Peyer's patch (tissue), 4 donors: ENCODE results near the gene USPL1. TPM values are rescaled to one million over a fixed set of nuclear protein-coding genes. Genes with fewer than 3 reads are reported as not detected.

ENCODE experiments used
- DNase-seq, 3 donors: peaks; one replicate each; pipeline ENCODE4 v3.0.0-alpha.2; 2017 to 2019
- H3K27ac ChIP-seq, 4 donors: fragments of 200-600 bp; sonication (generic); one replicate each; pipeline ENCODE4 v1.5.1; 2016 to 2019
- H3K27me3 ChIP-seq, 2 donors: fragments of 200-600 bp; sonication (generic); one replicate each; pipeline ENCODE4 v1.5.1; 2019
- H3K36me3 ChIP-seq, 3 donors: fragments of 200-600 bp; sonication (generic); one replicate each; pipeline ENCODE4 v1.5.1; 2016 to 2019
- H3K4me1 ChIP-seq, 4 donors: fragments of 200-600 bp; sonication (generic); one replicate each; pipeline ENCODE4 v1.5.1; 2016 to 2019
- H3K4me3 ChIP-seq, 4 donors: fragments of 200-600 bp; sonication (generic); 1 replicate in 3 of 4; 2 replicates in 1 of 4; pipeline ENCODE4 v1.5.1; 2016 to 2019; ENCODE audit warnings: mild to moderate bottlenecking in 1 of 4
- H3K9me3 ChIP-seq, 4 donors: fragments of 200-600 bp; sonication (generic); one replicate each; pipeline ENCODE4 v1.5.1; 2016 to 2019; ENCODE audit warnings: mild to moderate bottlenecking in 1 of 4
- POLR2A ChIP-seq, 2 donors: fragments of 450-650 bp; IDR thresholded peaks; one replicate each; pipeline ENCODE4 v1.5.1; 2017; ENCODE audit warnings: antibody characterized with exemption in 2 of 2, mild to moderate bottlenecking in 2 of 2, moderate library complexity in 2 of 2
- total RNA-seq, 4 donors: library from RNA; depleted of rRNA; stranded (reverse); fragments of >200 nt; gene quantifications; one replicate each; pipeline ENCODE4 v1.1.0, GENCODE V29; 2016
- TF ChIP-seq, protein P1 (sequence below), 6 experiments: fragments of 450-650 bp in 4 of 6; fragments of 200-600 bp in 2 of 6; sonication (generic) in 1 of 6; IDR thresholded peaks; one replicate each; pipeline ENCODE4 v1.5.1; 2017 to 2019; ENCODE audit warnings: antibody characterized with exemption in 6 of 6, mild to moderate bottlenecking in 3 of 6, moderate library complexity in 1 of 6

USPL1 gene
- total RNA-seq, 4 donors from 2014 or later, result 18.1 to 42.9 (median 21.7) TPM

DNA sequence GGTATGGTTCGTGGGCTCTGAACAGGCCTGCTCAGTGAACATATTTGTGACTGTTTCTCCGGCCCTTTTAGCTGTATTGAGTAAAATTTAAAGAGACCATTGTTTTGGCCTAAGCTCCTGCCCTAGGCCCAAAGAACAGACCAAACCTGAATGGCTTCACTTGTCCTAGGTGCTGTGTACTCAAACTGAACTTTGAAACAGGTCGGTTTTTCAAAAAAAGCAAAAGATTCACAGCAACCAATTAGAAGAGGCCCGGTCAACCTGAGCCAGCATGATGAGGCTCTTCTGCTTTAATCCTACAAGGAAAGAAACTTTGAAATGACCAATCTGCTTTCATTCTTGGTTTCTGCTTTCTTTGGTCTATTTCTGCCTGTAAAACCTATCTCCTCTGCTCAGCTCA, 50.6 kb downstream of the USPL1 start:
- Histone ChIP-seq H3K36me3 (no peaks in the 10 kb centered on the region), H3K27ac (no peak overlapping the region), H3K9me3 (no peaks in the 10 kb centered on the region), H3K4me1 (peaks cover 0 to 11% (median 7%) of the 10 kb centered on the region in 4 donors), H3K4me3 (no peak overlapping the region), H3K27me3 (no peaks in the 10 kb centered on the region)
- DNase-seq, result no peak
- TF ChIP-seq, protein P1, sequence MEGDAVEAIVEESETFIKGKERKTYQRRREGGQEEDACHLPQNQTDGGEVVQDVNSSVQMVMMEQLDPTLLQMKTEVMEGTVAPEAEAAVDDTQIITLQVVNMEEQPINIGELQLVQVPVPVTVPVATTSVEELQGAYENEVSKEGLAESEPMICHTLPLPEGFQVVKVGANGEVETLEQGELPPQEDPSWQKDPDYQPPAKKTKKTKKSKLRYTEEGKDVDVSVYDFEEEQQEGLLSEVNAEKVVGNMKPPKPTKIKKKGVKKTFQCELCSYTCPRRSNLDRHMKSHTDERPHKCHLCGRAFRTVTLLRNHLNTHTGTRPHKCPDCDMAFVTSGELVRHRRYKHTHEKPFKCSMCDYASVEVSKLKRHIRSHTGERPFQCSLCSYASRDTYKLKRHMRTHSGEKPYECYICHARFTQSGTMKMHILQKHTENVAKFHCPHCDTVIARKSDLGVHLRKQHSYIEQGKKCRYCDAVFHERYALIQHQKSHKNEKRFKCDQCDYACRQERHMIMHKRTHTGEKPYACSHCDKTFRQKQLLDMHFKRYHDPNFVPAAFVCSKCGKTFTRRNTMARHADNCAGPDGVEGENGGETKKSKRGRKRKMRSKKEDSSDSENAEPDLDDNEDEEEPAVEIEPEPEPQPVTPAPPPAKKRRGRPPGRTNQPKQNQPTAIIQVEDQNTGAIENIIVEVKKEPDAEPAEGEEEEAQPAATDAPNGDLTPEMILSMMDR (IDR thresholded peaks at IDR 0.05), result no peak
- no peak for TF ChIP-seq POLR2A (IDR thresholded peaks at IDR 0.05)

GRCh38 chr13:30671271-30671815, 53.6 kb downstream of the USPL1 start:
- no peaks in the 10 kb centered on the region for H3K9me3 ChIP-seq
- no peak overlapping the region for H3K4me3 ChIP-seq
- no peaks in the 10 kb centered on the region for H3K27me3 ChIP-seq
- H3K27ac ChIP-seq, result no peak overlapping the region
- H3K36me3 ChIP-seq, result no peaks in the 10 kb centered on the region
- DNase-seq, result no peak
- no peak for TF ChIP-seq POLR2A (IDR thresholded peaks at IDR 0.05)
- TF ChIP-seq, protein P1 (IDR thresholded peaks at IDR 0.05), result no peak
- peaks cover 0 to 6% (median 0%) of the 10 kb centered on the region in 4 donors for H3K4me1 ChIP-seq

GRCh38 chr13:30673669-30674521, 56.2 kb downstream of the USPL1 start:
- no peaks in the 10 kb centered on the region for H3K36me3 ChIP-seq
- H3K4me3 ChIP-seq, result peak overlapping the region; percentile 41 to 61 (median 54)
- TF ChIP-seq POLR2A (IDR thresholded peaks at IDR 0.05), result no peak
- TF ChIP-seq, protein P1 (IDR thresholded peaks at IDR 0.05), result peak; percentile 56 to 69 (median 66)
- no peaks in the 10 kb centered on the region for H3K9me3 ChIP-seq
- peaks cover 0 to 6% (median 0%) of the 10 kb centered on the region in 4 donors for H3K4me1 ChIP-seq
- peak overlapping the region; percentile 50 to 81 (median 80) for H3K27ac ChIP-seq
- H3K27me3 ChIP-seq, result no peaks in the 10 kb centered on the region
- DNase-seq, result peak; percentile 88 to 96 (median 92)

- Histone ChIP-seq H3K9me3 (no peaks in the 10 kb centered on the region), H3K4me1 (peaks cover 0 to 6% (median 0%) of the 10 kb centered on the region in 4 donors), H3K4me3 (no peak overlapping the region), H3K36me3 (no peaks in the 10 kb centered on the region), H3K27ac (no peak overlapping the region), H3K27me3 (no peaks in the 10 kb centered on the region)
- DNase-seq, result no peak
- TF ChIP-seq, protein P1 (IDR thresholded peaks at IDR 0.05), result no peak
- TF ChIP-seq POLR2A (IDR thresholded peaks at IDR 0.05), result no peak
These were observed 58.0 kb downstream of the USPL1 start for GRCh38 chr13:30675717-30676116.

- Histone ChIP-seq H3K27me3 (no peaks in the 10 kb centered on the region), H3K9me3 (no peaks in the 10 kb centered on the region), H3K27ac (no peak overlapping the region), H3K4me1 (peaks cover 0 to 6% (median 0%) of the 10 kb centered on the region in 4 donors), H3K36me3 (no peaks in the 10 kb centered on the region), H3K4me3 (no peak overlapping the region)
- TF ChIP-seq POLR2A (IDR thresholded peaks at IDR 0.05), result no peak
- TF ChIP-seq, protein P1 (IDR thresholded peaks at IDR 0.05), result peak in 3 of 6 experiments; percentile 23 to 31 (median 30)
- no peak for DNase-seq
These were observed 59.0 kb downstream of the USPL1 start for GRCh38 chr13:30676672-30677071.
